Measurements from ENCODE around the gene CAPN1. TPM values are rescaled to one million over a fixed set of nuclear protein-coding genes. Genes with fewer than 3 reads are reported as not detected.
A peak's percentile ranks its signal among the peaks of the same experiment; 100 is the strongest.
"Not testable (repeated sequence)": the region's sequence is repeated elsewhere in the genome, so short reads cannot be mapped to it uniquely, and the experiment has no call there.

Gene CAPN1
- polyA plus RNA-seq, 2 of the 4 experiments (the other 2 are of a cell fraction): 63.7 to 93.1 TPM

DNA sequence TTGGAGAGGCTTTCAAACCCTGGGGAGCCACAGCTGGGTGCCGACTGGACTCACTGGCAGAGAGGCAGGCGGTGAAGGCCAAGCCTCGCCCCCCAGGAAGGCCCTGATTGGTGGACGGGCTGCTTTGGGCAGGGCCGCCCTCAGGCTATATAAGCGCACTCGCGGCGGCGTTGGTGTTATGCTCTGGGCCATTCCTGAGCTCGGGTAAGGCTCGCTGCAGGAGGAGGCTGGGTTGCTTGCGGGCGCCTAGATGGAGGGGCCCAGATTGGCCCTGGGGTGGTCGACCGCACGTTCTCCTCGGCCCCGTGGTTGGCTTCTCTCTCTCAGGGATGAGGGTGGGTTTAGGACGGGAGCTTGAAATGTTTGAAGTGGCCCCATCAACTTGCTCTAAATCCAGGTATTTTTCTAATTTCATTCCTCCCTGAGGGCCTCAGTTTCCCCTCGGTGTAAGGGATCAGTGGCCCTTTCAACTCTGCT, 11.6 kb upstream of the CAPN1 start, which contains the start of gene SPDYC:
Gene SPDYC (plus strand): TSS at position 176 of the 477 bp plus-strand sequence. CDS start 1,125 bp downstream, outside the sequence.
- CTCF ChIA-PET: interaction anchor here (1.2 to 2.7 kb wide), 3 partner anchors 11 to 159 kb away, joined by 3 to 15 read pairs (median 4); partner anchors contain the start of gene CAPN1
- Histone ChIP-seq H3K4me3 (no peak within 1 kb of the TSS), H3K9me3 (no peaks in the 10 kb centered on the region), H3K4me2 (no peak within 1 kb of the TSS), H3K27ac (no peak within 1 kb of the TSS), H3K4me1 (0 out of 3 replicates have a peak, but pooled peaks cover 4% of the 10 kb centered on the region)
- POLR2A ChIA-PET: no interaction called here
- TF ChIP-seq NPAS2 (CRISPR knock-in tag; IDR thresholded peaks at IDR 0.05; ENCODE audit: borderline replicate concordance) (no peak), TP53 (CRISPR knock-in tag; IDR thresholded peaks at IDR 0.05) (no peak), GATA3 (IDR thresholded peaks at IDR 0.05; ENCODE audit: borderline replicate concordance) (no peak), MAZ (IDR thresholded peaks at IDR 0.05; ENCODE audit: borderline replicate concordance, low read depth, low read length) (no peak), NR3C1 (IDR thresholded peaks at IDR 0.05) (no peak), MAFK (IDR thresholded peaks at IDR 0.05; ENCODE audit: partially characterized antibody) (no peak), JUN (IDR thresholded peaks at IDR 0.05) (no peak), HMGXB4 (CRISPR knock-in tag; IDR thresholded peaks at IDR 0.05; ENCODE audit: borderline replicate concordance) (no peak), SMC3 (IDR thresholded peaks at IDR 0.05) (no peak), EP300 (IDR thresholded peaks at IDR 0.05) (no peak), CBX2 (IDR thresholded peaks at IDR 0.05; ENCODE audit: borderline replicate concordance, low read depth) (no peak), RAD21 (conservative IDR thresholded peaks at IDR 0.05 in 1 of 2, IDR thresholded peaks at IDR 0.05 in 1 of 2) (no peak), KDM1A (IDR thresholded peaks at IDR 0.05; ENCODE audit: low read depth) (no peak), EHMT2 (IDR thresholded peaks at IDR 0.05; ENCODE audit: low read depth) (no peak)
- TF ChIP-seq, protein P1, sequence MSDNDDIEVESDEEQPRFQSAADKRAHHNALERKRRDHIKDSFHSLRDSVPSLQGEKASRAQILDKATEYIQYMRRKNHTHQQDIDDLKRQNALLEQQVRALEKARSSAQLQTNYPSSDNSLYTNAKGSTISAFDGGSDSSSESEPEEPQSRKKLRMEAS (IDR thresholded peaks at IDR 0.05): no peak
- TF ChIP-seq, protein P2, sequence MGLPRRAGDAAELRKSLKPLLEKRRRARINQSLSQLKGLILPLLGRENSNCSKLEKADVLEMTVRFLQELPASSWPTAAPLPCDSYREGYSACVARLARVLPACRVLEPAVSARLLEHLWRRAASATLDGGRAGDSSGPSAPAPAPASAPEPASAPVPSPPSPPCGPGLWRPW (IDR thresholded peaks at IDR 0.05): no peak
- WGBS (ENCODE audit: missing lambda C conversion rate): 88% methylated on average over 18 of the region's 21 CpGs
- ATAC-seq (peak; percentile 63; a peak in 5 of 6 replicates), FAIRE-seq (no peak), DNase-seq (ENCODE audit: low read depth in 1 of 2, low spot score in 1 of 2) (no peak)

DNA sequence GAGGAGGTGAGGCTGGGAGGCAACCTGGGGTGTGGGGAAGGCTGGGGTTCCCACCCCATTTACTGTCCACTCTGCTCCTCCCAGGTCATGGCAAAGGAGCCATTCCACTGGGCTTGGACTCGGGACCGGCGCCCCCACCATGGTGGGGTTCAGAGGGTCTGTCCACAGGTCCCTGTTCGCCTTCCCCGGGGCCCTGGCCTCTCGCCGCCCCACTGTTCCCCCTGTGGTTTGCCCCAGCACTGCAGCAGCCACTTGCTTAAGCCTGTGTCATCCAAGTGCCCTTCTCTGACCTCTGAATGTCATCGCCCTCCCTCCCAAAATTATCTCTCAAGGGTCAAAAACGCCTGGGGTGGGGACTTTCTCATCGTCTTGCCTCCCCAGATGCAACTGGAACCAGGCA, 9.1 kb upstream of the CAPN1 start:
- Histone ChIP-seq H3K4me3 (no peak overlapping the region), H3K27ac (no peak overlapping the region), H3K9me3 (no peaks in the 10 kb centered on the region), H3K4me1 (no peaks in the 10 kb centered on the region), H3K4me2 (no peak overlapping the region)
- ATAC-seq (0 out of 6 replicates have a peak, but pooled peaks of 1 of the 2 experiments have one; percentile 20), FAIRE-seq (no peak), DNase-seq (ENCODE audit: low read depth in 1 of 2, low spot score in 1 of 2) (no peak)
- CTCF ChIA-PET: interaction anchor here (0.6 kb wide), 2 partner anchors 156 to 378 kb away, joined by 3 read pairs; no protein-coding TSS in a partner anchor
- POLR2A ChIA-PET: no interaction called here
- WGBS (ENCODE audit: missing lambda C conversion rate): 83% methylated on average over 10 of the region's 10 CpGs
- no peak for TF ChIP-seq TFCP2L1 (CRISPR knock-in tag; IDR thresholded peaks at IDR 0.05)
- TF ChIP-seq HMGXB4 (CRISPR knock-in tag; IDR thresholded peaks at IDR 0.05; ENCODE audit: borderline replicate concordance): no peak
- TF ChIP-seq SMC3 (IDR thresholded peaks at IDR 0.05): no peak
- no peak for TF ChIP-seq CBX2 (IDR thresholded peaks at IDR 0.05; ENCODE audit: borderline replicate concordance, low read depth)
- no peak for TF ChIP-seq RAD21 (conservative IDR thresholded peaks at IDR 0.05 in 1 of 2, IDR thresholded peaks at IDR 0.05 in 1 of 2)
- no peak for TF ChIP-seq KDM1A (IDR thresholded peaks at IDR 0.05; ENCODE audit: low read depth)
- no peak for TF ChIP-seq HEYL (CRISPR knock-in tag; IDR thresholded peaks at IDR 0.05)
- TF ChIP-seq JUNB (IDR thresholded peaks at IDR 0.05): no peak
- TF ChIP-seq SREBF2 (IDR thresholded peaks at IDR 0.05): no peak
- TF ChIP-seq CBX8 (IDR thresholded peaks at IDR 0.05): no peak
- TF ChIP-seq POLR2AphosphoS2 (conservative IDR thresholded peaks at IDR 0.05; ENCODE audit: low read length): no peak
- no peak for TF ChIP-seq BHLHE40 (IDR thresholded peaks at IDR 0.05; ENCODE audit: low read depth, low read length)
- TF ChIP-seq RNF2 (IDR thresholded peaks at IDR 0.05; ENCODE audit: borderline replicate concordance, low read depth): no peak
- no peak for TF ChIP-seq RARB (CRISPR knock-in tag; IDR thresholded peaks at IDR 0.05)
- no peak for TF ChIP-seq MAZ (IDR thresholded peaks at IDR 0.05; ENCODE audit: borderline replicate concordance, low read depth, low read length)
- TF ChIP-seq MAFK (IDR thresholded peaks at IDR 0.05; ENCODE audit: partially characterized antibody): no peak
- TF ChIP-seq EHMT2 (IDR thresholded peaks at IDR 0.05; ENCODE audit: low read depth): no peak

DNA sequence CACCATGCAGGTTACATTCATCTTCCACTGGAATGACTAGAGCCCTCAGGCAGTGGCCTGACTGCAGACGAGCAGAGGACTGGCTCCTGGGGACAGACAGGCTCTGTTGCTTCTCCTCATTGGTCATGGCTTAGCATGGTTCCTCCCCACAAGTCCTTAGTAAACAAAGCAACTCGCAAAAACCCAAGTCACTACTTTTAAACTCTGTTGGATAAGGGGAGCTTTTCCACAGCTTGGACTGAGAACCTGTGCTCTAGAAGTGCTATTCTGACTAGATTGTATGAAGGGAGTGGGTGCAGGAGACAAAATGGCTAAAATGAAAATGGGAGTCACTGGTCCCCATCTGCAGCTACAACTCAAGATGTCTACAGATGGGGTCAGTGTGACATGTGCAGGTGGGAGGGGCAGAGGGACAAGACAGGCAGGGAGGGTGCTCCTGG, 7.1 kb upstream of the CAPN1 start:
- FAIRE-seq; H3K4me1 ChIP-seq; H3K4me3 ChIP-seq; H3K9me3 ChIP-seq; H3K4me2 ChIP-seq; DNase-seq (ENCODE audit: low read depth in 1 of 2, low spot score in 1 of 2); ATAC-seq; H3K27ac ChIP-seq; POLR2A ChIA-PET: not testable (repeated sequence)
- CTCF ChIA-PET: interaction anchor here (0.6 to 1.9 kb wide), 5 partner anchors 15 to 100 kb away, joined by 3 to 5 read pairs (median 3); no protein-coding TSS in a partner anchor
- 51% methylated on average over 2 of the region's 2 CpGs for WGBS (ENCODE audit: missing lambda C conversion rate)

All from A549 (cell line).